Adipocyte (in vitro differentiated cells): ENCODE measurements around the gene GFRAL.
"Not testable (repeated sequence)": the region's sequence is repeated elsewhere in the genome, so short reads cannot be mapped to it uniquely, and the experiment has no call there.

Experiments used
- DNase-seq: peaks from one replicate; pipeline ENCODE4 v3.0.0-alpha.2; 2015; ENCODE audit warnings: low read depth
- H3K27me3 ChIP-seq: replicated peaks from 2 replicates; pipeline ENCODE4 v1.7.0; 2013; ENCODE audit warnings: mild to moderate bottlenecking, low read length, moderate library complexity; ENCODE audit not compliant: control insufficient read depth, insufficient read depth
- H3K36me3 ChIP-seq: 2 replicates; pipeline ENCODE4 v1.7.0; 2013; ENCODE audit warnings: low read length, mild to moderate bottlenecking, moderate library complexity; ENCODE audit not compliant: control insufficient read depth, insufficient read depth, severe bottlenecking
- H3K4me1 ChIP-seq: 2 replicates; pipeline ENCODE4 v1.7.0; 2013; ENCODE audit warnings: mild to moderate bottlenecking, low read length, moderate library complexity; ENCODE audit not compliant: control insufficient read depth, insufficient read depth
- H3K4me3 ChIP-seq: 2 replicates; pipeline ENCODE4 v1.7.0; 2013; ENCODE audit warnings: mild to moderate bottlenecking, low read length, moderate library complexity
- H3K9ac ChIP-seq: 2 replicates; pipeline ENCODE4 v1.7.0; 2013; ENCODE audit warnings: mild to moderate bottlenecking, low read length, moderate library complexity
- H3K9me3 ChIP-seq: 2 replicates; pipeline ENCODE4 v1.7.0; 2013; ENCODE audit warnings: mild to moderate bottlenecking, low read length, moderate library complexity; ENCODE audit not compliant: control insufficient read depth

The GFRAL gene

DNA sequence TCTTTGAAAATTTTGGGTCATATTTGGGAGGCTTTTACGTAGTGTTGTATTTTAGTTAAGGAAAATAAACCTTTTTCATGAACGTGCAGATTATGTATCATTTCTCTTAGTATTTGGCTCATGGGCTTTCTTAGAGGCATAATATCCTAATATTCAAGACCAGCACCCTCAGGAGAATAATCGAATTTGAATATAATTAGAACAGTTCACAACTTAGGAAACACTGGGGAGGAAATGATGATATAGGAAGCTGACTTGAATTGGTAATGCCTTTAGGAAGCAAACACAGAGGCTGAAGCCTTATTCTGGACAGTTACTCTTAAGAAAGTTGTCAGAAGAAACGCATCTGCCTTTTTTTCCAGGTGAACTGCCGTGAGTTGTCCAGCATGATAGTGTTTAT is at the start of gene GFRAL:
GFRAL (plus strand) TSS at position 301 of the 400 bp plus-strand sequence; CDS start at position 387, 86 bp downstream.
- Histone ChIP-seq H3K27me3 (no peaks in the 10 kb centered on the region), H3K4me3 (no peak within 1 kb of the TSS), H3K4me1 (no peaks in the 10 kb centered on the region), H3K9me3 (no peaks in the 10 kb centered on the region), H3K36me3 (no peaks in the 10 kb centered on the region), H3K9ac (no peak within 1 kb of the TSS)
- no peak for DNase-seq

DNA sequence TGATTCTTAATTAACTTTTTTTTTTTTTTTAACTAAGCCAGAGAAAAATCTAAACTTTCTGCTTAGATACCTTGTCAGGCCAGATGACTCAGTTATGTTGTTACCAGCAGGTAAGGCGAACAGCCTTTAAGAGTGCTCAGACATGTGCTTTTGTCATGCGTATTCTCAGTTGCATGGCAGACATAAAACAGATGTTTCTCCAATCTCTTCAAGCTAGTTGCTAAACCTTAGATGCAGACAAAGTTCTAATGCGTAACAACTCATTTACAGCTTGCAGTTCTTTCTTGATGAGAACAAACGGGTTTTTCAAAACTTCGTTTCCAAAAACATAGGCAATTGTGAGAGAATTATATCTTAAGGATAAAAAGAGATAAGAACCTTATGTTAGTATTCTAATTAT is 49.6 kb upstream of the GFRAL start:
- peak overlapping the region; percentile 63 for H3K4me3 ChIP-seq
- H3K27me3 ChIP-seq = no peaks in the 10 kb centered on the region
- no peaks in the 10 kb centered on the region for H3K36me3 ChIP-seq
- no peak for DNase-seq
- H3K9me3 ChIP-seq = no peaks in the 10 kb centered on the region
- H3K9ac ChIP-seq = no peak overlapping the region
- peaks cover 14% of the 10 kb centered on the region for H3K4me1 ChIP-seq

DNA sequence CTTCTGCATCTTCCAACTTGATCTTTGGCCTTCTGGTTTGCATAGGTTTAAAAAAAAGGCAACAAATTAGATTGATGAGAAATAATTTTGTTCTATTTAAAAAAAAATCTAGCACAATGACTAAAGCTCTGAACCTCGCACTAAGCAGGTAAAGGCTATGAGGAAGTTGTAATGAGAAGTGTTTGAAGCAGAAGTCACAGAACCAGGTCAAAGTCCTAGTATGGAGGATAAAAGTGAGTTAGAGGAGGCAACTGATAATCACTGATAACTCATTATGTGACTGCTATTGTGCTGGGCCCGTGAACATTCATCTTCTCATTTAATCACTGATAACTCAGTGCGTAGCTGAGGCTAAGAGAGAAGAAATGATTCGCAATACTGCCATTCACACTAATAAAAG is 46.1 kb upstream of the GFRAL start:
- DNase-seq = no peak
- H3K9ac ChIP-seq = no peak overlapping the region
- H3K4me3 ChIP-seq = no peak overlapping the region
- H3K27me3 ChIP-seq = no peaks in the 10 kb centered on the region
- no peaks in the 10 kb centered on the region for H3K9me3 ChIP-seq
- H3K36me3 ChIP-seq = no peaks in the 10 kb centered on the region
- H3K4me1 ChIP-seq = peaks cover 11% of the 10 kb centered on the region

GRCh38 chr6:55282115-55282514 is 45.2 kb upstream of the GFRAL start:
- Histone ChIP-seq H3K27me3 (no peaks in the 10 kb centered on the region), H3K9ac (no peak overlapping the region), H3K9me3 (no peaks in the 10 kb centered on the region), H3K4me1 (peaks cover 4% of the 10 kb centered on the region), H3K4me3 (no peak overlapping the region), H3K36me3 (no peaks in the 10 kb centered on the region)
- DNase-seq = no peak

- H3K4me1 ChIP-seq = no peaks in the 10 kb centered on the region
- no peak for DNase-seq
These were observed 40.4 kb upstream of the GFRAL start for GRCh38 chr6:55286824-55287223.

DNA sequence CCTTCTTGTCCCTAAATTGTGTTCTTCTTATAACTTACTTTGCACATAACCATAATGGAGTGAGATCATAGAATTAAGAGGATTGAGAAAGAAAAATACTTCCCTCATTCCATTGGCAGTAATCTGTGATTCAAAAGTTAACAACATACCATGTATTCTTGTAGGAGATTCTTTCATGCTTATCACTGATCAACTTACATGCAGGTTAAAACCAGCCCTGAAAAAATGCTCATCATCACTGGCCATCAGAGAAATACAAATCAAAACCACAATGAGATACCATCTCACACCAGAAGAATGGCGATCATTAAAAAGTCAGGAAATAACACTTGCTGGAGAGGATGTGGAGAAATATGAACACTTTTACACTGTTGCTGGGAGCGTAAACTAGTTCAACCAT is 36.5 kb upstream of the GFRAL start:
- no peak overlapping the region for H3K9ac ChIP-seq
- no peak overlapping the region for H3K4me3 ChIP-seq
- no peaks in the 10 kb centered on the region for H3K9me3 ChIP-seq
- no peaks in the 10 kb centered on the region for H3K27me3 ChIP-seq
- no peaks in the 10 kb centered on the region for H3K36me3 ChIP-seq
- H3K4me1 ChIP-seq = no peaks in the 10 kb centered on the region
- DNase-seq = peak; percentile 3

More at GRCh38 chr6:55286824-55287223, 40.4 kb upstream of the GFRAL start:
- Histone ChIP-seq H3K9me3 (no peaks in the 10 kb centered on the region), H3K9ac (no peak overlapping the region), H3K36me3 (no peaks in the 10 kb centered on the region), H3K27me3 (no peaks in the 10 kb centered on the region), H3K4me3 (no peak overlapping the region)

GRCh38 chr6:55293116-55293515 is 34.2 kb upstream of the GFRAL start:
- Histone ChIP-seq H3K27me3 (no peaks in the 10 kb centered on the region), H3K4me3 (no peak overlapping the region), H3K4me1 (no peaks in the 10 kb centered on the region), H3K36me3 (no peaks in the 10 kb centered on the region), H3K9me3 (peaks cover 6% of the 10 kb centered on the region), H3K9ac (no peak overlapping the region)
- peak; percentile 43 for DNase-seq

DNA sequence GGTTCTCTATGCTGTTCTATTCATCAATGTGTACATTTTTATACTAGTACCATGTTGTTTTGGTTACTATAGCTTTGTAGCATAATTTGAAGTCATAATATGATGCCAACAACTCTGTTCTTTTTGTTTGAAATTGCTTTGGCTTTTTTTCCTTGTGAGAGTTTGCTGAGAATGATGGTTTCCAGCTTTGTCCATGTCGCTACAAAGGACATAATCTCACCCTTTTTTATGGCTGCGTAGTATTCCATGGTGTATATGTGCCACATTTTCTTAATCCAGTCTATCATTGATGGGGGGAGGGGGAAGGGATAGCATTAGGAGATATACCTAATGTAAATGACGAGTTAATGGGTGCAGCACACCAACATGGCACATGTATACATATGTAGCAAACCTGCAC is 30.1 kb upstream of the GFRAL start:
- H3K27me3 ChIP-seq, H3K9me3 ChIP-seq, DNase-seq, H3K36me3 ChIP-seq, H3K4me3 ChIP-seq, H3K4me1 ChIP-seq, H3K9ac ChIP-seq: not testable (repeated sequence)

GRCh38 chr6:55299286-55299985 is 27.8 kb upstream of the GFRAL start:
- DNase-seq = no peak
- Histone ChIP-seq H3K27me3 (no peaks in the 10 kb centered on the region), H3K9me3 (peaks cover 6% of the 10 kb centered on the region), H3K9ac (no peak overlapping the region), H3K4me3 (no peak overlapping the region), H3K36me3 (no peaks in the 10 kb centered on the region), H3K4me1 (no peaks in the 10 kb centered on the region)

- H3K9me3 ChIP-seq = no peaks in the 10 kb centered on the region
- H3K36me3 ChIP-seq = no peaks in the 10 kb centered on the region
- DNase-seq = peak; percentile 29
- no peak overlapping the region for H3K9ac ChIP-seq
- H3K4me1 ChIP-seq = peaks cover 4% of the 10 kb centered on the region
- H3K27me3 ChIP-seq = no peaks in the 10 kb centered on the region
- H3K4me3 ChIP-seq = no peak overlapping the region
These were observed 22.5 kb upstream of the GFRAL start for GRCh38 chr6:55304747-55305146.

- H3K4me1 ChIP-seq = no peaks in the 10 kb centered on the region
- no peaks in the 10 kb centered on the region for H3K27me3 ChIP-seq
- no peak overlapping the region for H3K4me3 ChIP-seq
- no peaks in the 10 kb centered on the region for H3K9me3 ChIP-seq
- no peaks in the 10 kb centered on the region for H3K36me3 ChIP-seq
- peak; percentile 2 for DNase-seq
- no peak overlapping the region for H3K9ac ChIP-seq
These were observed 7.1 kb upstream of the GFRAL start for GRCh38 chr6:55319961-55320695.
